HG03095 (cell line): ENCODE results near the gene DOK1.
A peak's percentile ranks its signal among the peaks of the same experiment; 100 is the strongest.
"Not testable (repeated sequence)": the region's sequence is repeated elsewhere in the genome, so short reads cannot be mapped to it uniquely, and the experiment has no call there.

Source experiments
- ATAC-seq: cut with Tn5 transposase; IDR thresholded peaks from one replicate; pipeline ENCODE4 v1.9.1; 2021; ENCODE audit warnings: moderate library complexity; ENCODE audit not compliant: unreplicated experiment

The DOK1 gene

DNA sequence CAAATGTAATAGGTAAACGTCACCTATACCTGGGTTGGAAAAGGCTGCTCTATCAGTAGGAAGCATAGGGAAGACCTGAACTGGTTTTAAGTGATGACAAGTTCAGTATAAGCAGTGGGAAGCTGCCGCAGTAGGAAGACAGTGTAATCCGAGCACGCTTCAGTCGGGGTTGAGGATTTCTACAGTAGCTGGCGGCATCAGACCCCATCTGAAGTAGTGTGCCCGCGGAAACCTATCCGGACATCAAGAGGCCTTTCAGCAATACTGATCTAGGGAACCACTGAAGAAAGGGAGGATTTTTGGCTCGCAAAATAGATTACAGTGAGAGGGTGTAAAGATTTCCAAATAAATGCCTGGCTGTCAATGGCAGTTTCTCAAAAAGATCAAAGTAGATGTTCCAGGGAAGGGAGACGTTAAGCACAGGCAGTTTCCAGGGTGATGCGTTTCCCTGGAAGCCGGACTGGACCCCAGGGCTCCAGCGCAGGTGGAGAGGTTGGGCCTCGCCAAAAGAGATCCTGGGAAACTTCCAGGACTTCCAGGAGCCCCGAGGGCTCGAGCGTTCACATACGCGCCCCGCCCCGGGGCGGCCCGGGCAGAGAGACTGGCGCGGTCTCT, 6.1 kb upstream of the DOK1 start:
- ATAC-seq: no peak

DNA sequence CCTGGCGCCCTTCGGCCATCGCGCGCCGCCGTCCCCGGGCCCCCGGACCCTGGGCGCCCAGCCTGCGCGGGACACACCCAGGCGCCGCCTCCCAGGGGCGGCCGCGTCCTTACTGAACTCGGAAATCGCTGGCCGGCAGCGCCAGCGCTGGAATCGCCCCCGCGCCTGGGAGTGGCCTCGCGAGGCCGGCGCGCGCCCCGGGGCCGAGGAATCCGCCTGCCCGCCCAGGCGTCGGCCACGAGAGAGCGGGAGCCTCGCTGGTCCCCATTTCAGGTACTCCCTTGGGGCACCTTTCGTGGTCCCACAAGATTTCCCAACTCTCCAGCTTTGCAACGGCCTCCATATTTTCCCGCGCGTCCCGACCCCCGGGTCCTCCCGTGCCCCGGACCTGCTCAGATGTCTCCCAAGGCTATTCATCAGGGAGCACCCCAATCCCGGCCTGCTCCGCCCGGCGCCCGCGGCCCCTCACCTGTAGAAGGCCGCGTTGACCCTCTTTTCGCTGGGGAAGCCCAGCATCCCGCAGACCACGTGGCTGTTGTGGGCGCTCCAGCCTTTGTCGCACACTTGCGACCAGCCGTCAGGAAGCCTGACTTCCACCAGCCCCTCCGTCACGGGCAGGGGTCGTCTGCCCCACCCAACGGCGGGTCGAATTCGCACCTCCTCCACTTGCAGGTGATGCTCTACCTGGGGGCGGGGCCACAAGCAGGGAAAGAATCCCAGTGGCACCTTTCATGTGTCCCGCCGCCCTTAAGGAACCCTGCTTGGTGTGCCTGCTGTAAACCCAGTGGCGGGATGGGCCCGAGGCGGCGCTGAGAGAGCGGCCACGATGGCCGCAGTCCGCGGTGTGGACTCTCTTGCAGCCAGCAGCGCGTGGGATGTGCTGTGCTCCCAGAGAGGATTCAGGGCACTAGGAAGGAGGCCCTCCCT, 5.4 kb upstream of the DOK1 start:
- ATAC-seq: peak; percentile 37

DNA sequence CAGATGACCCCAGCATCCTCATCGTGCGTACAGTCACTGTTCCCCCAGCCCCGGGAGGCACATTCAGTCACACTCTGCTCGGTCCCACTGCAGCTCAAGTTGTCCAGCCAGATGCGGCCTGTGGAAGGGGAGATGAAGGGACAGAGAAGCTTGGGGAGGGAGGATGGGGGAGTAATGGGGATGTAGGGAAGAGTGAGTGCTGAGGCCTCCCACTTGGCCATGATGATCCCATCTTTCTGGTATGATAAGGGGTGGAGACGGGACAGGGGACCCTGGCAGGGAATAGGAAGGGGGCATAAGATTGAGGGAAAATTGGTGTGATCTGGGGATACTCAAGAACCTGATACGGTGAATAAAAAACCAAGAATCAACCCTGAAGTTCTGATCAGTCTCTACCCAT, 4.3 kb upstream of the DOK1 start:
- ATAC-seq: no peak

DNA sequence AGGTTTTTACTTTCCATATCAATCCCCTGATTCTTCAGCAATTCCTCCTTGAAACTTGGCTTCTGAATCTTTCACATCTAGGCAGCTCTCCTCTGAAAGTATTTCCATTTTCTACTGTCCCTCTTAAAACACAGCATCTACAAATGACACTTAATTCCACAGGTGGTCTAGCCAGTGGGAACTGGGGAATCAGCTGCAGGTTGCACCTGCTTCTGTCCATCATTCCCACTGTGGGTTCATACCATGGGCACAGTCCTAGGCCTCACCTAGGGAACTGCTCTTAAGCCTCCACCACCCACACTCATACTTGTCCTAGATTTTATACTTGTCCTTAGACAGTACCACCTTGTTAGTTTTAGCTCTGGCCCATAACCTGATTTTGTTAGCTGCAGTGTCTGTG, 3.0 kb upstream of the DOK1 start:
- ATAC-seq: no peak

DNA sequence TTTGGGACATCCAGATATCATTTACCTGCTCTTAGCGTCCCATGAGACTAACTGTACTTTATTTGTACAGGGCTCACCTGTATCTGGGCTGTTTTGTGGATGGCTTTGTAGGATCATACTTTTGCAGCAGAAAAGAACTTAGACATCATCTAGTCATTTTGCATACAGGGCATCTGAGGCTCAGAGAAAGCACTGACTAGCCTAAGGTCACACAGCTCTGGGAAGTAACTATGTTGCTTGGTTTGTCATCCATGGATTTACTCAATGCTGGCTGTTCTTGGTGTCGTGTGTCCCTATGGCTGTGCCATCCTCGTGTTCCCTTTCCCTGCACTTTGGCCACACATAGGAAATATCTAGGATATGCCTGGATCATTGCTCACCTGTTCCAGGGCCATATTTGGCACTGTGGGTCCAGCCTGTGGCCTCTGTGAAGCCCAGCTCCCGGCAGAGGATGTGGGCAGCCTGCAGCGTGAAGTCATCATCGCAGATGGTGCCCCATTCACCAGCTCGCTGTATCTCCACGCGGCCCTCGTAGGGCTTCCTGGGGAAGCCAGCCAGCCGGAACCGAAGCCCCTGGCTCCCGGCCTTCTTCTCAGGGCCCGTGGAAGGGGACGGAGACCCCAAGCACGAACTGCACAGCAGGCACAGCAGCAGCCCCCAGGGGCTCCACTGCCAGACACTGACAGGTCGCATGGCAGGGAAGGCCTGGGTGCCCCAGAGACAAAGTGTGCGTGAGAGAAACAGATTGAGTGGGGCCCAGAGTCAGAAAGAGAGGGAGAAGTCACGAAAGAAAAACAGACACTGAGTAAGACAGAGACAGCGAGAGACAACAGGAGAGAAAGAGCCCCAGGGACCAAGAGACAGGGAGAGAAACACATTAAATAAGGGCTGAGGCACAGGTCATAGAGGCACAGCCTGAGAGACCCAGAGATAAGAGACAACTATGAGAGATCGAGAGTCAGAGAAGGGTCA, 2.3 kb upstream of the DOK1 start:
- no peak for ATAC-seq

DNA sequence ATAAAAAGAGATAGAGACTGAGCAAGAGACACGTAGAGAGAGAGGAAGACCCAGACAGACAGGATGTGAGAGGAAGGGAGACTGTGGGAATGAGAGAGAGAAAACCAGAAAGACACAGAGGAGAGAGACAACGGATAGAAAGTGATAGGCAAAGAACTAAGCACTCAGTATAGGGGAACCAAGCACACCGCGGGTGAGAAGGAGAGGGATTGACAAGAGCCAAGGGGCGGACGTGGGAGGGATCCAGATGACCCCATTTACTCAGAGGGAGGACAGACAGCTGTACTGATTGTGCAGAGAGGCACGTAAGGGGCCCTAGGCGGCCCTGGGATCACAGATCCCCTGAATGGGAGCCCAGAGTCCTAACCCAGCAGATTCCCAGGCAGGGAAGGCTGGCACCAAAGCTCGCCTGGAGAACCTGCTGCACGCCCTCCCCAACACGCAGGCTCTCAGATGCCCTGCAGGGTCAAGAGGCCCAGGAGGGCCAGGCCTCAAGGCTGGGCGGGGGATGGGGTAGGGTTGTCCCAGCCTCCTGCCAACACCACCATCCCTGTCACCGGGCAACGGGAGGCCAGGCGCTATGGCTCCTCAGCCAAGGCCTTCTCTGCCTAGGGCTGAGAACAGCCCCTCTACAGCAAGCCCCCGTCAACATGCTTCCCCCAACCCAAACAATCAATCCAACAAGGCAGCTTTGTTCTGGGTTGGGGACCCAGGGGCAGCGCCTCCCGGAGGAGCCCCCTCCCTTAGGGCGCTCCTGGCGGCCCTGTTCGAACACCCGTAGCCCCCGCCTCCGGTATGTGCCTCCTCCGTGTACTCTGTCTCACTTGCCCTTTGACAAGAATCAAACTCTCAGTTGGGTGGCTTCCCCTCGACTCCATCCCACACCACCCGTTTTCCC, 1.4 kb upstream of the DOK1 start:
- no peak for ATAC-seq

DNA sequence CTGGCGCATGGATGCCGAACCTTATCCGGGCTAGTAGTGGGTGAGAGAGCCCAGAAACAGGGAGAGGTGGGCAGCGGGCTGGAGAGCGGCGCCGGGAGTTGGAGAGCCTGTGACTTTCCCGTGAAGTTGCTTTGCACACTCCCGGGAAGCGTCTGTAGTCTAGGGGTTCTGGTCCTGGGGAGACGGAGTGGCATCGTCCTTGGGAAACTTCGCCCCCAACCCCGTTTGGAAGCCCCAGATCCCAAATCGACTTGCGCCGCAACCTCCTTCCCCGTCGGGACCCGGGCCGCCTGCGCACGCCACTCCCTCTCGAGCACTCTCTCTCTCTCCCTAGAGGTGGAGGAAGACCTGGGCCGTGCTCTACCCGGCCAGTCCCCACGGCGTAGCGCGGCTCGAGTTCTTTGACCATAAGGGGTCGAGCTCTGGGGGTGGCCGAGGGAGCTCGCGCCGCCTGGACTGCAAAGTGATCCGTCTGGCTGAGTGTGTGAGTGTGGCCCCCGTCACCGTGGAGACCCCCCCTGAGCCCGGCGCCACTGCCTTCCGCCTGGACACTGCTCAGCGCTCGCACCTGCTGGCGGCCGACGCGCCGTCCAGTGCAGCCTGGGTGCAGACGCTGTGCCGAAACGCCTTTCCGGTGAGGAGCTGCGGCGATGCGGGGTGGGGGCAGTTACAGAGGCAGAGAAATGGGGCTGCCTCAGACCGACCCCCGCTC, 456 bp downstream of the DOK1 start:
- peak; percentile 31 for ATAC-seq

DNA sequence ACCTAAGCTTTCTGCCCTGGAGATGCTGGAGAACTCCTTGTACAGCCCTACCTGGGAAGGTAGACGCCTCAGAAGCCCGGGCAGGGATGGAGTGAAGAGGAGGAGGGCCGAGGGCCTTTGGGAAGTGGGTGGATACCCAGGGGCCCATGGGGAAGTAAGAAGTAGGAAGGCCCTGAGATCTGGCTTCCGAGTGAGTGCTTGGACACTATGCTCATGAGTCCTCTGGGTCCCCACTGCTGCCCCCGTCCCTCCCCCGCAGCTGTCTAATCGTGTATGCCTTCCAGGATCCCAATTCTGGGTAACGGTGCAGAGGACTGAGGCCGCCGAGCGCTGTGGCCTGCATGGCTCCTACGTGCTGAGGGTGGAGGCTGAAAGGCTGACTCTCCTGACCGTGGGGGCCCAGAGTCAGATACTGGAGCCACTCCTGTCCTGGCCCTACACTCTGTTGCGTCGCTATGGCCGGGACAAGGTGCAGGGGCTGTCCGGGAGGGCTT, 1.1 kb downstream of the DOK1 start:
- no peak for ATAC-seq

DNA sequence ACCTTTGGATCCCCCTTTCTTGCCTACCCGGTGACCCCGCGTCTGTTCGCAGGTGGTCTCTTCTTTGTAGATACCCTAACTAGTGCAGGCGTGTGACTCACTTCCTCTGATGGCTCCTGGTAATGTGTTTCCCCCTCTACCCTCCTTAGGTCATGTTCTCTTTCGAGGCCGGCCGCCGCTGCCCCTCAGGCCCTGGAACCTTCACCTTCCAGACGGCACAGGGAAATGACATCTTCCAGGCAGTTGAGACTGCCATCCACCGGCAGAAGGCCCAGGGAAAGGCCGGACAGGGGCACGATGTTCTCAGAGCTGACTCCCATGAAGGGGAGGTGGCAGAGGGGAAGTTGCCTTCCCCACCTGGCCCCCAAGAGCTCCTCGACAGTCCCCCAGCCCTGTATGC, 1.6 kb downstream of the DOK1 start:
- ATAC-seq: no peak

DNA sequence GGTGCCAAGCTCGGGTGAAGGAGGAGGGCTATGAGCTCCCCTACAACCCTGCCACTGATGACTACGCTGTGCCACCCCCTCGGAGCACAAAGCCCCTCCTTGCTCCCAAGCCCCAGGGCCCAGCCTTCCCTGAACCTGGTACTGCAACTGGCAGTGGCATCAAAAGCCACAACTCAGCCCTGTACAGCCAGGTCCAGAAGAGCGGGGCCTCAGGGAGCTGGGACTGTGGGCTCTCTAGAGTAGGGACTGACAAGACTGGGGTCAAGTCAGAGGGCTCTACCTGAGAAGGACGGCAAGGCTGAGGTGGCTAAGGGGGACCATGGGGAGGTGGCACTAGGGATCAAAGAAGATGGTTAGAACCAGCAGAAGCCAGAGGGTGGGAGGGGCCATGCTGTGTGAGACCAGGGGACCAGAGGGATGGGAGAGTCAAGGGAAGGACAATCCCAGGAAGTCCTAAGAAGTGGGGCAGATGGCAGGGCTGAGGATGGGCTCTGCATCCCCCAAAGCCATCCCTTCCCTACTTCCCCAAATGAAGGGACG, 2.4 kb downstream of the DOK1 start:
- no peak for ATAC-seq

DNA sequence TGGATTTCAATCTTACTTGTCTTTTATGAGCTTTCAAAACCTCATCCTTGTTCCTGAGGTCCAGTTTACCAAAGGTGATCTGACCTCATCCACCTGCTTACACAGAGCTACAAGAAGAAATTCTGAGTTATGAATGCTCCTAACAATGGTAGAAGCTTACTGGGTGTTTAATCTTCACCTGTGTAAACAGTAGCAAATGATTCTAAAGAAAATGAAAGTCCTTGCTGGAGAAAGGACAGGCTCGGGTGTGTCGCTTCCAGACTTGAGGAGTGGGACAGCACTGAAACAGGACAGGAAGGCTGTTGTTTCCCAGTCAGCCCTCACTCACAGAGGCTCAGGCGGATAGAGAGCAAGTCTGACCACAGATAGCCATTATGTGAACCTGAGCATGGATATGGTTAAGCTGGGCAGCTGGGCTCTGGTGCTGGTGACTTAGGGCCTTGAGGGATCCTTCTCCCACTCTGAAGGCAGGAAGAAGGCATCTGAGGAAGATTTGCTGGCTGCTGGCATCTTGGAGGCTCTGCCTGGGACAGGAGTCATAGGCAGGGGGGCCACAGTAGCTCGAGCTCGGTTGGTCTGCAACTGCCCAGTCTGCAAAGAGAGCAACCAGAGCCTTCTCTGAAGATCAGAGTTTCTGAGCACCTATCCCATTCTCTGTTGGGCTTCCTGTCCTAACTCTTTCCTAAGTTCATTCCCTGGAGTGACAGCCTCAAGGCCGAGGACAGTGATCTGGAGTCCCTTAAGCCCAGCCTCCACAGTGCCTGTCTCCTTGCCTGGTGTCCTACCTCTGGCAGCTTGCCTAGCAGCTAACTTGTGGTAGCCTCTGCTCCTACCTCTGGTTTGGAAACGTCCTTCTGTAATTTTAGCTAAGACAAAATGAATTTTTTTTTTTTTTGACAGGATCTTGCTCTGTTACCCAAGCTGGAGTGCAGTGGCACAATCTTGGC, 4.0 kb downstream of the DOK1 start:
- no peak for ATAC-seq

DNA sequence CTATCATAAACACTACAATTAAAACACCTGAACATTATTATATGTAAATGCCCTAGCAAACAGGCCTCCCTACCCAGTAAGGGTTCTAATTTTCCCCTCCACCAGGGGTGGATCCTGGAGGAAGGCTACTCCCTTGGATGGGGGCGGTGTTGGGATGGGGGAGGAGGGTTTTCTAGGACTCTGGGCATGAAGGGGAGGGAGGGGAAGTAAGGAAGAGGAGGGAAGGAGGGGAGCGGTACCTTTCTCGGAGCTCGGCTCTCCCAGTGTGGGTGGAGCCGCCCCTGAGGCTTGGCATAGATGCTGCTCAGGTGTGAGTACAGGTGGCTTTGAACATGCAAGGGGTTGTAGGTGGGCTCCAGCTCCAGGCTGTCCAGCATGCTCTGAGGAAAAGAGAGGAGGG, 5.4 kb downstream of the DOK1 start:
- ATAC-seq: no peak

DNA sequence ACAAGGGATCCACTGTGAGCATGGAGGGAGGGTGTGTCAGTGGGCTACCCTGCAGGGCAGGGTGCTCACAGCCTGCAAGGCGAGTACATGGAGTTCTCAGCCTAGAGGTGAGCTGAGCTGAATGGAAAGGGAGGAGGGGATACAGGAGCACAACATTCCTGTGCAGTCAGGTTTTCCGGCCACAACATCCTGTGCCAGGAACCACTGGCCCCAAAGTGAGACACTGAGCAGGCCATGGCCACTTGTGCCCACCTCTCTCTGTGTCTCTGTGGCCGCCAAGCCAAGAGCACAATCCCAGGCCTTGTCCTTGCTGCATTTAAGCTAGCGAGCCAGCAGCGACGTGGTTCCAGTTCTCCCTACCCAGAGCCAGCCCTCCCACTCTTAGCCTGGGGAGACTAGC, 6.1 kb downstream of the DOK1 start:
- ATAC-seq: no peak

DNA sequence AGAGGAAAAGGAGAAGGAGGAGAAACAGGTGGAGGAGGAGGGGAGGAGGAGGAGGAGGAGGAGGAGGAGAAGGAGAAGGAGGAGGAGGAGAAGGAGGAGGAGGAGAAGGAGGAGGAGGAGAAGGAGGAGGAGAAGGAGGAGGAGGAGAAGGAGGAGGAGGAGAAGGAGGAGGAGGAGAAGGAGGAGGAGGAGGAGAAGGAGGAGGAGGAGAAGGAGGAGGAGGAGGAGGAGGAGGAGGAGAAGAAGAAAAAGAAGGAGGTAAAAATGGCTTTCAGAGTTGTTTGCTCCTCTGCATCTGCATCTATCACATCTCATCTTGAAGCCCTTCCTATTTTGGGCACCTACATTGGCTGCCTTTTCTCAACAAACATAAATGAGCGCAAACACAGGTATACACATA, 6.5 kb downstream of the DOK1 start:
- not testable (repeated sequence) for ATAC-seq

DNA sequence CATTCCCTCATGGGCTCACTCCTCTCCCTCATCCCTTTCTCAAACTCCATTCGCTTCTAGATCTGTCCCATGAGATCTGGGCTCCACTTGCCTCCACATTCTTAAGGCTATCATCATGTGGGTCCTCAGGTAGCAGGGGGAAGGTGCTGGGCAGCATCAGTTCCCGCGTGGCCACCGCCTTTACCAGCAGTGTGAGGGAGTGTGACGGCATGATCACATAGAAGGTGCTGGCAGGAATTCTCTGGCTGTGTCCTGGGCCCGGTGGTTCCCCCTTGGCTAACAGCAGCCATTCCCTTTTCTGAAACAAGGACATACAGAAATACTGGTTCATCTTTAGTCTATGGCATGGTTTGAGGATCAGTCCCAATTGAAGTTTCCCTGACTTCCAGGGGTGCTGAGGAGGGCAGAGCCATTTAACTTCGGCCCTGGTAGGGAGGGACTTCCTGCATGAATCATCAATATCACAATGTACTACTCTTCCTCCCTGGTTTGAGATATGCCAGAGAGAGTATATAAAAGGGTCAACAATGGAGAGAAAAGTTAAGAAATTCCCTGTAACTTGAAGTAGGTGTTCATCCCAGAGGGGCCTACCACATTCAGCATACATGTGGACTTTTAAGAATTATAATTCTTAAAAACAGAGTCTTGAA, 7.7 kb downstream of the DOK1 start:
- no peak for ATAC-seq

DNA sequence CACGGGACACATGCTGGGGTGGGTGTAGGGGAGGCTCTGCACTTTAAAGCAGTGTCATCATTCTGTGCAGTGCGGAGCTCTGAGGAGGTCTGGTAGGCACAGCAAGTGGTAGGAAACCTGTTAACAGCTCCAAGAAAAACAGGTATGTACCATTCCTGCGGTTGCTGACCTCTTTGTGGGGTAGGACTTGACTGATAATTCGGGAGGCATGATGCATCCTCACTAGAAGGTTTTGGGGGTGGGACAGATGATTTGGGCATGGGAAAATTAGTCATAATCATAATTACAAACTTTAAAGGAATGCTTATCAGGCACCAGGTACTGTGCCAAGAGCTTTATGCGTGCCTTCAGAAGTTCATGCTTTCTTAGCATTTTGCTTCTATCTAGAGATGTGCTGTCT, 9.7 kb downstream of the DOK1 start:
- no peak for ATAC-seq

DNA sequence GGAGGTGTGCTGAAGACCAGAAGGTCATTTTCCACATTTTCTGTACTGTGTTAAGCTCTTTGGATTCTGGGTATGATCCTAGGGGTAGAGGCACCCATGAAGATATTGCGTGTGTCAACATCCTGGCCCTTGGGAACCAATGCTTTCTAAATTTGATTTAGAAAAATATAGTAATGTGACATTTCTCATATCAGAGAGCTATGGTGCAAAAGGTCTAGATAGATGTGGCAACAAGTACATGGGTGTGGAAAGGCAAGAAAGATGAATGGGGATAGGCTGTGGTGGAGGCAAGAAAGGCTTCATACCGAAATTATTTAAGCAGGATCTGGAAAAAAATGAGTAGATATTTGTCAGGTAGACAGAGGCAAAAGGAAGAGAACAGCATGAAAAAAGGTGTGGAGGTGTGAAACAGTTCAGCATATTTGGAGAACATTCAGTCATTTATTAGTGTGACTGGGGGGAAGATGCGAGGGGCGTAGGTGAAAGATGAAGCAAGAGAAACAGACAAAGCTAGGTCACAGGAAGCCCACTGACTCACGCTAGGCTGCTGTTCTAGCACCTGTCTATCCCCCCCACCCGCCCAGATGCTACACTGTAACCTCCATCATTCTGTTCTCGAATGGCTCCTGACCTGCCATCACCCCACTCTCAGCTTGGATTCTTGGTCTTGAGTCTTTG, 11.7 kb downstream of the DOK1 start:
- ATAC-seq: no peak
